ENCODE results near the gene PHC1.
"Not testable (repeated sequence)": the region's sequence is repeated elsewhere in the genome, so short reads cannot be mapped to it uniquely, and the experiment has no call there.

Gene PHC1

DNA sequence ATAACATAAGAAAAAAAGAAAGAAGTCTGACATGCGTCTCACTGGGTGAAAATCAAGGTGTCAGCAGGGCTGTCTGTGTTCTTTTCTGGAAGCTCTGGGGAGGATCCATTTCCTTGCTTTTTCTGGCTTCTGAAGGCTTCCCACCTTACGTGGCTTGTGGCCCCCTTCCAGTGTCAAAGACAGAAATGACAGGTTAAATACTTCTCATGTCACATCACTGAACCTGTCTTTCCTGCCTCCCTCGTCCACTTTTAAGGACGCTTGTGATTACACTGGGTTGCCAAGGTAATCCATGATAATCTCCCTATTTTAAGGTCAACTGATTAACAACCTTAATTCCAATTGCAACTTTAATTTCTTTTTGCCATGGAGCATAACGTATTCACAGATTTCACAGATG lies 4.6 kb upstream of the PHC1 start:
- DNase-seq (ENCODE audit: extremely low read depth in 1 of 2, low read depth in 1 of 2) = no peak

GRCh38 chr12:8911606-8912268 lies 2.6 kb upstream of the PHC1 start:
- no peak for DNase-seq (ENCODE audit: extremely low read depth in 1 of 2, low read depth in 1 of 2)

DNA sequence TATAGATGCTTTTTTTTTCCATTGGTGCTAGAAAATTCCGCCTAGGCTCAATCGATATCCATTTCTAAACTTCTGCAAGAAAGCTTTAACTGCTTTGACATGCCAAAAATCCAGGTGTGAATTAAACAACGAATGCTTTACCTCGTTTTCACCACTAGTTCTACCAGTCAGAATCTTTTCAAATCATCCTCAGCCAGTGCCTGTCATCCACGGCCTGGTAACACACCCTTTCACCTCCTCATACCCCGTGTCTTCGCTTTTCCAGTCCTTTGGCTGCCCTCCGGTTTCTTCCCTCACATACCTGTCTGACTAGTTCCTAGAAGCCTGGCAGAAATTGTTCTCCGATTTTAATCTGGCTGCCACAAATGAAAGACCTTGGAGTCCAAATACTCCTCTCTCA lies 1.4 kb upstream of the PHC1 start:
- no peak for DNase-seq (ENCODE audit: extremely low read depth in 1 of 2, low read depth in 1 of 2)

- DNase-seq (ENCODE audit: extremely low read depth in 1 of 2, low read depth in 1 of 2) = no peak
These were observed 642 bp upstream of the PHC1 start for GRCh38 chr12:8913702-8914032.

DNA sequence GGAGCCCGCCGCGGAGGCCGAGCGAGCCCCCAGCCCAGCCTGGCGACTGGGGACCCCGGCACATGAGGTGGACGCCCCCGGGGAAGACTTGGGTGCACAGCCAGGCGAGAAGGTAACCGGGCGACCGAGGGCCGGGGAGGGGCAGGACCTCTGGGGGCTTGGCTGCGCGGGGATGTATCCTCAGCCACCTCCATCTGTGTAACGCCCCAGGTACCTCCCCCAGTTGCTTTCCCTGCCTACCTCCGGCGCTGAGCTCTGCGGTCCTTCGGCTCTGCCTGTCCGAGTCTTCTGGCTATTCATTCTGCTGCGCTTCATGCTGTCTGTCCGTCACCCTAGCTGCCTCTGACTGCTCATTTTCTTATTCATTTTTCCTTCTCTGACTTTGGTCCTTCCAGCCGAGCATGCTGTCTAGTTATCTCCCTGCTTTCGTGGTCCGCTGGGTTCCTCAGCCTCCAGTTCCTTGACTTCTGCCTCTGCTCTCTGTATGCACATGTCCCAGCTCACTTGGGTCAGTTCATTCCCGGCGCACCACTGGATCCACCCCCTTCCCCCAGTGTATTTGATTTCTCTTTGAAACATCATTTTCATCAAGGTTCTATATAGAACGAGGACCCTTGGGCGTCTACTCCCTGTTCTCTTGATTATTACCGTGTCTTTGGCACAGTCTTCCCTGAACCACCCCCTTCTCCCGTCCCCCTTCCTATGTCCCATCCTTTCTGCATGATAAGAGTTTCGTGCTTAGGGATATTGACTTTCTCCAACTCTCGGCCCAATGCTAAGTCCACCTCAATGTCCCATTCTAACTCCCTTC lies 612 bp downstream of the PHC1 start:
- peak; percentile 22 to 37 for DNase-seq (ENCODE audit: extremely low read depth in 1 of 2, low read depth in 1 of 2)

- DNase-seq (ENCODE audit: extremely low read depth in 1 of 2, low read depth in 1 of 2) = no peak
These were observed 1.8 kb downstream of the PHC1 start for GRCh38 chr12:8916154-8916553.

DNA sequence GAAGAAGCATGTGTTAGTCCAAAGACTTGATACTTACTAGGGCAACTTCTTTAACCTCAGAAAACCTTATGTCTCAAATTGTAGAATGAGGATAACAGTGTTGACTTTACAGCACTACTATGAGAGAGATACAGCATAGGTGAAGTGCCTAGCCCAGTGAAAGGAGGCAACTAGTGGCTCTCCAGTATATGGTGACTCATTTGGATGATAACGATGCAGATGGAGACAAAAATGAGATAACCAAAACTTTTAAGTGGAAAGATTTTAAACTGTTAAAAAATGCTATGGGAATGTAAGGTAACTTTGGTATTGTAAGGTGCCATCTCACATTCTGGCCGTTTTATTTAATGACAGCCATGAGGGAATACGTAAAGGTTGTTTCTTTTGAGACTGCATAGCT lies 2.7 kb downstream of the PHC1 start:
- DNase-seq (ENCODE audit: extremely low read depth in 1 of 2, low read depth in 1 of 2) = no peak

DNA sequence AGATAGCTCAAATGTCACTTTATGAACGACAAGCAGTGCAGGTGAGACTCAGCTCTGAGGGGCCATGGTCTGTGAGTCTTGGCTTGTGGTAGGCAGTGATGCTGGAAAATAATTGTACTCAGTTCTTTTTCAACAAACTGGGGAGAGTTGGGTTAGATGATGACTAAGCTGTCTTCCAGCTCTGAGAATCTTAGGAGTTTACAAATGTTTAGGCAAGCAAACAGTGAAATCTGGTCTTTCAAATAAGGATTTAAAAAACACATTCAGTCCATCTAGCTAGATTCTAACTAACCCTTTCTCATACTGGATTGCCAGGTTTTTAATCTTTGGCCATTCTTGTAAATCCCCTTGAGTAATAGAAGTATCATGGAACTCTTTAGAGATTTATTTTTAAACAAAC lies 3.4 kb downstream of the PHC1 start:
- no peak for DNase-seq (ENCODE audit: extremely low read depth in 1 of 2, low read depth in 1 of 2)

DNA sequence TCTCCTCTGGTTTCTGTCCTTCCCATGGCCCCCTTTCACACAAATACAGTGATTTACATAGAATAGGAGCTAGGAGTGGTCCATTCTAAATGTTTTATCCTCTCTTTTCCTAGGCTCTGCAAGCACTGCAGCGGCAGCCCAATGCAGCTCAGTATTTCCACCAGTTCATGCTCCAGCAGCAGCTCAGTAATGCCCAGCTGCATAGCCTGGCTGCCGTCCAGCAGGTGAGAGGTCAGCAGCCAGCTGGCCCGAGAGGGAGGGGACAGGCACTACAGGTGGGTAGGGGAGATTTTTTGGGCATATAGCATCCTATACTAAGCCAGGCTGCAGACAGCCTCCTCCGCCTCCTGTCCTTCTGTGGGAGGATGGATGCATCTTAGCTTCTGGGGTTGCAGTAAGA lies 5.3 kb downstream of the PHC1 start:
- not testable (repeated sequence) for DNase-seq (ENCODE audit: extremely low read depth in 1 of 2, low read depth in 1 of 2)

DNA sequence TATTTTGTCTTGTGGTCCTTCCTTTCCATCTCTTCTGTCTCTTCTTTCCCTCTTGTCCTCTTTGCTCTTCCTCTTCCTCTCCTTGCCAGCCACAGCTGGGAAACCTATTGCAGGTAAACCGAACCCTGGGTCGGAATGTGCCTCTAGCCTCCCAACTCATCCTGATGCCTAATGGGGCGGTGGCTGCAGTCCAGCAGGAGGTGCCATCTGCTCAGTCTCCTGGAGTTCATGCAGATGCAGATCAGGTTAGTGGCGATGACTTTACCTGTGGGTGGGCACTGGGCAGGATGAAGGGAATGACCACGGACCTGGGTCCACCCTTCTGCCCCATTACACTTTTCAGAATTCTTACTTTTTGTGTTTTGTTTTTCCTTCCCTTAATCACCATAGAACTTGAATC lies 8.2 kb downstream of the PHC1 start:
- no peak for DNase-seq (ENCODE audit: extremely low read depth in 1 of 2, low read depth in 1 of 2)

GRCh38 chr12:8930655-8931323 lies 16.5 kb downstream of the PHC1 start:
- not testable (repeated sequence) for DNase-seq (ENCODE audit: extremely low read depth in 1 of 2, low read depth in 1 of 2)

DNA sequence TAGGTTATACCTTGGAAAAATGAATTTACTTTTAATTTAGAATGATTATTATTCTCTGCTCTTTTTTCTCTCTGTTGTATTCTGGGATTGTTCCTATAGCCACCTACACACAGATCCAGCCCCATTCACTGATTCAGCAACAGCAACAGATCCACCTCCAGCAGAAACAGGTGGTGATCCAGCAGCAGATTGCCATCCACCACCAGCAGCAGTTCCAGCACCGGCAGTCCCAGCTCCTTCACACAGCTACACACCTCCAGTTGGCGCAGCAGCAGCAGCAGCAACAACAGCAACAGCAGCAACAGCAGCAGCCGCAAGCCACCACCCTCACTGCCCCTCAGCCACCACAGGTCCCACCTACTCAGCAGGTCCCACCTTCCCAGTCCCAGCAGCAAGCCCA lies 18.2 kb downstream of the PHC1 start:
- DNase-seq (ENCODE audit: extremely low read depth in 1 of 2, low read depth in 1 of 2) = not testable (repeated sequence)

DNA sequence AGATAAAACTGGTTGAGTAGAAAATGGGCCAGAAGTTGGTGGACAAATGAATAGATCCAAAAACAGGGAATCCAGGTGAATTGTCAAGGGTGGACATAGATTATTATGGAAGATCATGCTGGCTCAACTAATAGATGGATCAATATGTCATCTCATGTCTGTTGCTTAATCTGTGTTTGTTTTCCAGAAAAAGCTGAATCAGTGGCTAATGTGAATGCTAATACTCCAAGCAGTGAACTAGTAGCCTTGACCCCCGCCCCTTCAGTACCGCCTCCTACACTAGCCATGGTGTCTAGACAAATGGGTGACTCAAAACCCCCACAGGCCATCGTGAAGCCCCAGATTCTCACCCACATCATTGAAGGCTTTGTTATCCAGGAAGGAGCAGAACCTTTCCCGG lies 19.8 kb downstream of the PHC1 start:
- not testable (repeated sequence) for DNase-seq (ENCODE audit: extremely low read depth in 1 of 2, low read depth in 1 of 2)

DNA sequence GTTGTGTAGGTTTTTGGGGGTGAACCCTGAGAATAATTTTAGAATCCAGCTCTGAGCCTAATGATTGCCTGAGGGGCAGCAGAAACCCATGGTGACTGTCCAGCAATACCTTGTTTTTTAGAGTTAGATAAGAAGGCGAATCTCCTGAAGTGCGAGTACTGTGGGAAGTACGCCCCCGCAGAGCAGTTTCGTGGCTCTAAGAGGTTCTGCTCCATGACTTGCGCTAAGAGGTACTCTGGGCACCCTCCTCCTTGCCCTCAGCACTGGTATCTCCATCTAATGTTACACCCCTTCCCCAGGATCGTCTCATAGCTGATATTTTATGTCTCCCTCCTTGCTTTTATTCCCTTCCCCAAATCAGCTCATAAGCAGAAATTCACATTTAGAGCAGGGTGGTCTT lies 22.4 kb downstream of the PHC1 start:
- DNase-seq (ENCODE audit: extremely low read depth in 1 of 2, low read depth in 1 of 2) = no peak

- DNase-seq (ENCODE audit: extremely low read depth in 1 of 2, low read depth in 1 of 2) = not testable (repeated sequence)
These were observed 23.6 kb downstream of the PHC1 start for GRCh38 chr12:8937842-8938442.

DNA sequence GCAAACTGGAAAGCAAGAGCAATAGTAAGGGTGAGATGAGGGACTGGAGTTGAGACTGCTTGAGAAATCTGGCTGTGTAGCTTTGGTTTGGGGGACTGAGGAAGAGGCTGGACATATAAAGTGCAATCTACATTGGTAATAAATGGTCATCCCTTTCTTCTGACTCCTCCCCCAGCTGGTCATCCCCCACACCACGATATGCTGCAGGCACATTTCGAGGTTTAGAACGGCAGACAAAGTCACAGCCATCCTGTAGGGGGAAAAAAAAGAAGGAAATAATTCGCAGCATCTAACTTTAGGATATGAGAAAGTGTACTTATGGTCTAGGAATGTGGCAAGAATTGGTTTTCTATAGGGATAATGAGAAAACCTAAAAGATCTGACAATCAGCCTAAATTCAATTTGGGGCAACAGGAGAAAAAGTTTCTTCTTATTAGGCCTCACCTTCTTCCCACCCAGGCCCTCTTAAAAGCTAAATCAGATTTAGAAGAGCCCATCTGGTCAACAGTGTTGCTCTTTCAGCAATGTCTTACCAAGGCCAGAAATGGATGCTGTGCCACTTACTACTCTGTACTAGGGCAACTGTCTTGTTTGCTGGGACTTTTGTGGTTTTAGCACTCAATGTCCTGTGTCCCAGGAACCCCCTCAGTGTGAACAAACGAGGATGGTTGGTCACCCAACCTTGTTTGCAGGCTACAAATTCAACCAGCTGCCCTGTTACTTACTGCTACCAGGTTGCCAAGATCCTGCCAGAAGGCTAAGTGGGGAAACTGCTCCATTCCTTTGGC lies 27.6 kb downstream of the PHC1 start:
- DNase-seq (ENCODE audit: extremely low read depth in 1 of 2, low read depth in 1 of 2) = no peak

DNA sequence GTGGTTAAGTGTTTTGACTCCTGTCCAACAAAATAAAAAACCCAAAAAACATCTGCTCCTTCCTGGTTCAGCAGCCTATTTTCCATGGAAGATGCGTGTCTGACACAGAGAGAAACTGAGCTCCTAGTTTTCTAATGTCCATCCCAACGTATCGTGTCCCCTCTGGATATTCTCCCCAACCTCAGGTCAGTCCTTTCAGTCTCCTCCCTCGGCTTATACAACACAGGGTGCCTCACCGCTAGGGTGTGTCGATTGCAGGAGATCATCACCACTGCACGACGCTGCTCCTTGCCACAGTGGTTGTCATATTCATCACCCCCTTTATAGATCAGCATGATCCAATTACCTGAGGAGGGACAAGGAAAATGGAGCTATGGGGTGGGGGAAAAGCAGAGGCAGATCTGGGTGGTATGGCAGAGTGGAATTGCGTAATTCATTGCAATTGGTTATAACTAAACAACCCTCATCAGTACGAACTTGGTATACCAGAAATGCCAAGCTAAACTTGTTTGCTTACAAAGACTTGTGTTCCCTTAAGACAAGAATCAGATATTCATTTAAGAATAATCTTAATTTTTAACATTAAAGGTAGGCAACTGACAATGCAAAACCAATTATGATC lies 29.4 kb downstream of the PHC1 start:
- no peak for DNase-seq (ENCODE audit: extremely low read depth in 1 of 2, low read depth in 1 of 2)

DNA sequence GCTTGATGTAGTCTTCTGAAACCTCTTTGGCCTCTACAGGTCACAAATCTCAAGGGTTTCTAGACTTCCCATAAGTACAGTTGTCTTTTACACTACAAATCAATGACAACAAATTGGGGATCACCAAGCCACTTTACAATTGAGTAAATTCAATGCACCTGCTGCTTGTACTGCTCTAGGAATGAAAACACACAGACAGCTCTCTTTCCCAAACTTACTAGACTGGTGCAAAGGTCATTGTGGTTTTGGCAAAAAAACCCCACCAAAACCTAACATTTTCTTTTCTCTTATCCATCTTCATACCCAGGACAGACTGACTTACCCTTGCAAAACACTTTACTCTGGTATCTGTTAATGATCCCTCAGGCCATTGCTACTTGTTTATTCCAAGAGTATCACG lies 32.4 kb downstream of the PHC1 start:
- DNase-seq (ENCODE audit: extremely low read depth in 1 of 2, low read depth in 1 of 2) = no peak

DNA sequence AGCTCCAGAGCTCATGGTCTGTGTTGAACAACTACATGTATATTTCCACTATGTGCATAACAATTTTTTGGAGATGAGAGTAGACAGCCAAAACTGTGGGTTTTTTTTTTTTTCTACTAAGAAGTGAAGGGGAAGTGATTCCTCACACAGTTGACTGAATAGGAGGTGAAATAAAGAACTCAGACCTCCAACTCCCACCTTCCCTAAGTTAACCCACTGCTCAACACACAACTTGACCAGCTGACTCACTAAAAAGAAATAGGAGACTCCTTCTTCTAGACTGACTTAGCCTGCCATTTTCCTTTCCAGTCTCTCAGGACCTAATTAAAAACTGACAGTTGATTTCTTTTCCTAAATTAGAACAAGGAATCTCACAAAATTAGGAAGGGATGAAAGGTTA lies 33.4 kb downstream of the PHC1 start:
- DNase-seq (ENCODE audit: extremely low read depth in 1 of 2, low read depth in 1 of 2) = no peak

- no peak for DNase-seq (ENCODE audit: extremely low read depth in 1 of 2, low read depth in 1 of 2)
These were observed 34.5 kb downstream of the PHC1 start for GRCh38 chr12:8948701-8949341.

All from stimulated activated CD8-positive, alpha-beta memory T cell treated with anti-CD3 and anti-CD28 coated beads, Interleukin-7, amount 100 ng/mL, for 48 hours (primary cell).